AG04449 (cell line): ENCODE results near the gene JOSD2.

Experiments
- CTCF ChIA-PET: fragments of 350-600 bp; formaldehyde crosslinking; extraction: SDS; loops from one replicate; lab custom pipeline; 2021; ENCODE audit warnings: antibody characterized with exemption; lab: Yijun Ruan, JAX
- POLR2A ChIA-PET: fragments of 400-600, 350-600 bp; formaldehyde crosslinking; extraction: SDS; loops from one replicate; lab custom pipeline; 2020; ENCODE audit warnings: antibody characterized with exemption, inconsistent platforms; lab: Yijun Ruan, JAX
- DNase-seq: peaks from one replicate; pipeline ENCODE4 v3.0.0-alpha.2; 2010; ENCODE audit warnings: low read depth, low spot score
- H3K4me3 ChIP-seq: 2 replicates; pipeline ENCODE4 v1.5.1; 2011; ENCODE audit warnings: low read depth, mild to moderate bottlenecking, control low read depth, low read length
- CTCF ChIP-seq: IDR thresholded peaks from one replicate; pipeline ENCODE4 v1.5.1; 2011; ENCODE audit warnings: mild to moderate bottlenecking, moderate library complexity, low read length, control low read depth, inconsistent platforms; ENCODE audit not compliant: insufficient read depth; ENCODE audit errors: missing control alignments

Gene JOSD2

GRCh38 chr19:50468818-50469217 is 42.2 kb downstream of the JOSD2 start:
- TF ChIP-seq CTCF: no peak
- no peak overlapping the region for H3K4me3 ChIP-seq
- ChIA-PET CTCF (interaction anchor here (1.3 kb wide), 1 partner anchor 101 kb away, joined by 5 read pairs; no protein-coding TSS in a partner anchor), POLR2A (no interaction called here)
- no peak for DNase-seq

- TF ChIP-seq CTCF: no peak
- H3K4me3 ChIP-seq: no peak overlapping the region
- ChIA-PET POLR2A (no interaction called here), CTCF (interaction anchor here (1.3 kb wide), 1 partner anchor 99 kb away, joined by 5 read pairs; no protein-coding TSS in a partner anchor)
- DNase-seq: no peak
Observed at GRCh38 chr19:50467566-50467965, 43.4 kb downstream of the JOSD2 start.

GRCh38 chr19:50466706-50467039 is 44.3 kb downstream of the JOSD2 start:
- no peak for TF ChIP-seq CTCF
- CTCF ChIA-PET: interaction anchor here (1.4 to 7.4 kb wide), 4 partner anchors 8 to 109 kb away, joined by 3 to 132 read pairs (median 8); partner anchors contain the start of gene NAPSA
- POLR2A ChIA-PET: no interaction called here
- no peak overlapping the region for H3K4me3 ChIP-seq
- no peak for DNase-seq

GRCh38 chr19:50465986-50466705 is 44.8 kb downstream of the JOSD2 start:
- TF ChIP-seq CTCF: peak; percentile 40
- CTCF ChIA-PET: interaction anchor here (0.6 to 7.4 kb wide), 6 partner anchors 9 to 246 kb away, joined by 3 to 132 read pairs (median 4); partner anchors contain the start of gene NAPSA
- POLR2A ChIA-PET: no interaction called here
- H3K4me3 ChIP-seq: no peak overlapping the region
- no peak for DNase-seq

GRCh38 chr19:50465000-50465399 is 46.0 kb downstream of the JOSD2 start:
- ChIA-PET POLR2A (no interaction called here), CTCF (interaction anchor here (0.5 to 7.4 kb wide), 4 partner anchors 10 to 304 kb away, joined by 3 to 132 read pairs (median 4); partner anchors contain the start of gene NAPSA)
- no peak for DNase-seq

More at GRCh38 chr19:50465000-50465399, 46.0 kb downstream of the JOSD2 start:
- no peak overlapping the region for H3K4me3 ChIP-seq
- no peak for TF ChIP-seq CTCF
